Stimulated activated CD8-positive, alpha-beta memory T cell treated with anti-CD3 and anti-CD28 coated beads, Interleukin-4, amount 100 ng/mL, for 1 hour (primary cell): ENCODE measurements around the gene RBP3.
A peak's percentile ranks its signal among the peaks of the same experiment; 100 is the strongest.
"Not testable (repeated sequence)": the region's sequence is repeated elsewhere in the genome, so short reads cannot be mapped to it uniquely, and the experiment has no call there.

Experiments used
- DNase-seq, 2 donors: peaks; one replicate each; pipeline ENCODE4 v3.0.0-alpha.2; 2020; ENCODE audit warnings: low read depth in 2 of 2, low spot score in 1 of 2

The RBP3 gene

GRCh38 chr10:47371629-47372485, 23.7 kb downstream of the RBP3 start:
- DNase-seq = no peak

GRCh38 chr10:47372726-47373125, 24.6 kb downstream of the RBP3 start:
- DNase-seq = no peak

DNA sequence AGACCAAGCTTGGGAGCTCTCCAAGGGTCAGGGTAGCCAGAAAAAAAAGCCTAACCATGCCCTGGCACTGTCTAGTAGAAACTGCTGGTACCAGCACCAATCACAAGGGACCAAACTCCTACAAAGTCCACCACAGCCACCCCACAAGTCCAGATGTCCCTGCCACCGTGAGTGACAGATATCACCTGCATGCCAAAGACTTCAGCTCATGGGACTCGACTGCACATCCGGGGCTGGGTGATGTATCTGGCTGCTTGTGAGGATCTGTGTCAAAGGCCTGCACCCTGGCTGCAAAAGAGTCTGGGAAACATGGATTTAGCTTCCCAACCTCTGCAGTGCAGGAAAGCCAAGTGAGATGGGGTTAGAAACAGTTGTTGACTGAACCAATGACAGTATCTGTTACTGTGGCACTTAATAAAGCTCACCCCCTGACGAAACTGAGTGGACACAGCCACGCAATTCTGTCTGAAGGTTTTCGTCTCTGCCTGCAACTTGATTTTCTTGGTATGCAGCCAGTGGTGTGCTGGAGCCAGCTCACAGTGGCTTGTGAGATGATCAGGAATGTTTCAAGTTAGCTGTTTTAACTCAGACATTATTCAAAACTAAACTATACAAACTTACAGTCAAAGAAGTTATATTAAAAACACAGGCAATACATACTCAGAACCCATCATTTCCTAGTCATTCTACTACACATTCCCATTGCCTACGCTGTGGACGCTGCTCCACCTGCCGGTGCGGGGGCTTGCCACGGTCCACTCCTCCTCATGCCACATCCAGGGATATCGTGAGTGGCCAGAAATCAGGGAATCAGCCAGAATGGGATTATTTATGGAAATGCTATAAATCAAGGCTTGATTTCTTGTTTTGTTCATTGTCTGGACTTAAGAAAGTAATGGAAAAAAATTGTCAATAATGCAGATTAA, 26.7 kb downstream of the RBP3 start:
- DNase-seq = no peak

DNA sequence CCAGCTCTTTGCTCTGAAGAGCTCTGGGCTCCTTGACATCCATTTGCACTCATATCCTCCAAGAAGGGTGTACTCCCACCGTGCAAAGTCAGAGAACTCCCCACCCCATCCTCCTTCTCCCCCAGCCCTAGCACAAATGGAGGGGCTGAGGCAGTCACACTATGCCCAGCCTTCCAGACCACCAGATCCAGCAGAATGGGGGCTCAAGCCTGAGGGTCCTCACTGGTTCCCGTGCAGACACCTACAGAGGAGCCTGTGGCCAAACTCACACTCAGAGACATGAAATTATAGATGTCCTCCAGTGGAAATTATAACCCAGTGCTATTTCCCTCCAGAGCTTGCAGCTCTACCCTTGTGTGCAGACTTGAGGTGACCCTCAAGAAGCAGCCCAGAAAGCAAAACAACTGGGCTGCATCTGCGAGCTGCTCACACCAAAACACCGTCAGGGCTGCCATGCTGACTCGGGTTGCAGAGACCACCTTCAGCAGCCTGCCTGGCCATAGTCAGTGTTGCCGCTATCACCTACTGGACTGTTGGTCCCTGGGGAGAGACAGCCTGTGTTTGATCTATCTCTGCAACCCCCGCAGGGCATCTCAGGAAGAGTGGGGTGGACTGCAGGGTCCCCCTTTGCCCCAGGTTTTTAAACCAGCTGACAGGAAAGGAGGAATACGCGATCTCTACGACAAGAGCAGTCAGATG, 28.5 kb downstream of the RBP3 start:
- no peak for DNase-seq

- DNase-seq = no peak
Measured at GRCh38 chr10:47378183-47378510, 30.0 kb downstream of the RBP3 start.

GRCh38 chr10:47378606-47379444, 30.7 kb downstream of the RBP3 start:
- no peak for DNase-seq

- DNase-seq = no peak
Measured at GRCh38 chr10:47379445-47379785, 31.3 kb downstream of the RBP3 start.

GRCh38 chr10:47379901-47380300, 31.7 kb downstream of the RBP3 start:
- no peak for DNase-seq

DNA sequence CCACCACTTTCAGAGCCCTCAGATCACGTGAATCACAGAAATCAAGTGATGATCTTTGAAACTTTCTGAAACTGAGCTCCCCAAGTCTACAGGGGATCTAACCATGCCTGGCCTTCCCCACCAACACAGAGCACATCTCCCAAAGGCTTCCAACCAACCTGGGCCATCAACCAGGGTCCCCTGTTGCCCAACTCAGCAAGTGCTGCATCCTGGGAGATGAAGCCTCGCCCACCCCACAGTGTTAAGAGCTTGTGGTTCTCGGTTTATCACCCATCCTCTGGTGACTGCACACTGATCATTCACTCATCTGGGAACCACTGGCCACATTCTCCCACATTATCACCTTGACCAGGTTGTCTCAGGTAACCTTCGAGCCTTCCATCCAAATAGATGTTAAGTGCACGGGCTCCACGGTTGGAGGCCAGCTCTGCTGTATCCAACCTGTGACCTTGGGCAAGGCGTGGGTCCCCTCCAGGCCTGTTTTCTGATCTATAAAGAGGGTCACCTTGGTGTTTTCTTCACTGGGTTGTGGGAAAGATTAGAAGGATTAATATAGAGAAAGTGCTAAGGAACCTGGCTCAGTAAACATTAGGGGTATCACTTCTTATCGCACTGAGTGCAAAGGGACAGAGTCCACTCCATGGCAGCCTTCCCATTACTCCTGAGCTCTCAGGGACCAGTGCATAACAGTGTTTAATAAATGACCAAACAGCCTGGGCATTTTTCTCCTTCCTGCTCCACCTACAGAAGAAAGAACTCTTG, 32.4 kb downstream of the RBP3 start:
- DNase-seq = no peak

GRCh38 chr10:47381103-47381395, 32.9 kb downstream of the RBP3 start:
- no peak for DNase-seq

DNA sequence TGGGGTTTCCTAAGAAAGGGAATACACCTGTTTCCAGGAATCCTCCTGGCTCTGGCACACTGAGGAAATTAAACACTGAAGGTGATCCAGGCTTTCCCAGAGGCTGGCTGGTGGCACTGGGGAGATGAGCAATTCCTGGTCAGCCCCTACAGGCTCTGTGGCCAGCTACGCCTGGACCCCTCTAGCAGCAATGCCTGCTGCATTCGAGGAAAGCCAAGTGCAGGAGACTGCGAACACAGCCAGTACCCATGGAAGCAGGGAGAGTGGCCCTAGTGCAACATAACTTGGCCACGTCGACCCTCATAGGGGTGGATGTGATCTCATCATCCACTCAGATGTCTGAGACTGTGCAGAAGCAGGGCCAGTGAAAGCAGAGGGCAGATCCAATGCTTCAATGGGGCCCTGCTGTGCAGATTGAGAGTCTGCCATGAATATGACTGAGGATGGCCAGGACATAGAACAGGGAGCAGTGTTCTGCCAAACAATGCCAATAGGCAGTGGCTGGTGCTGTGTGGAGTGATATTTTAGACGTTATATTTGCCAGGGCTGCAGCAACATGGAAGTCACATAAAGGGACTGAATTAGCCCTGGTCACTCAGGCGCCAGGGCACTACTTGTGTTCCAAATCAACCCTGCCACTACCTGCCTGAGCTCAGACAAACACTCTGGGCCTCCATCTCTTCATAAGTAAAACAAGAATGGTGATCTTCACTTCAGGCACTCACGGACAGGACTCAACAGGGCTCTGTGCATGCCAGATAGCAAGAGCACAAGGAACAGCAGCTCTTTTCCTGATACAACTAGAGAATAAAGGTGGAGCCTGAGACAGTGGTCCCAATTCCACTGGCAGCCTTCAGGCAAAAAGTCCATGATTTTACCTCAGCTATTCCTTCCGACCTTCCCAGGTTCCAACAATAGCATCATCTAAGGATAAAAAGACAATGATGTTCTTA, 33.5 kb downstream of the RBP3 start:
- DNase-seq = no peak

DNA sequence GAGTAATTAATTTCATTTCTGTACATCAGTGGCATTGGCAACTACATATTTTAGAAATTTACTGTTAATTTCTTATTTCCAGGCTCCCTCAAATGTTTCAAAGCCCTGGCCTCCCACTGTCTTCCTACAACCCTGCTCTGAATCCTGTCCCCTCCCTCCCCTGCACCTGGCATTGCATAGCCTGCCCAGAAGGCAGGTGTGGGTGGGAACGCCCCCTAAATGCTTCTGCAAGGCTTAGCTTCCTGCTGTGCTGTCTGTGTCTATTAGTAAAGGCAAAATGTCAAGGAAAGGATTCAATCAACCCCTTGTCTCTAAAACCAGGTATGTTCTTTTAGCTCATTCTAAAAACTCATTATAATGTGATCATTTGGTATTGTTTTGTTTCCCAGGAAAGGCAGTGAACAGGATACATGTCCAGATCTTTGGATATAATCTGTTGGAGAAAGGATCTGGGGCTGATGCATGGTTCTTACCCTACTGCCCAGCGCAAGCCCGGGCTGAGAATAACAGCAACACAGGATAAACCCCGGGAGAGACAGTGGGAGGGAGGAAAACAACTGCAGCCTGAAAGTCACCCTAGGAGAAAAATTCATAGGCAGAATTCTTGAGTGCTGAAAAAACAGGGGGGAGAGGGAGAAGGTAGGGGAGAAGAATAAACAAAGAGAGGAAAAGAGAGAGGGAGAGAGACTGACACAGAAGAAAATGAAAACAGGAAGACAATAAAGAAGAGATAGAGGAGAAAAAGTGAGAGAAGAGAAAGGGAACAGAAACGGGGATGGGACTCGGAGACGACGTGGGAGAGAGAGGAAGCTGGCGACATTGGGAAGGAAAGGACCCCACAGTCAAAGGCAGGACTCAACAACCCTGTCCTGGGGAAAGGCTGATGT, 35.3 kb downstream of the RBP3 start:
- no peak for DNase-seq

GRCh38 chr10:47384148-47384921, 36.2 kb downstream of the RBP3 start, which contains the start of gene ZNF488:
TSS of gene ZNF488 (minus strand) at chr10:47384293. CDS start at chr10:47368829, 15,464 bp downstream.
- DNase-seq = peak; percentile 32 to 52

GRCh38 chr10:47386104-47386503, 37.9 kb downstream of the RBP3 start:
- not testable (repeated sequence) for DNase-seq

GRCh38 chr10:47388879-47389278, 40.7 kb downstream of the RBP3 start:
- DNase-seq = no peak

GRCh38 chr10:47389619-47390018, 41.5 kb downstream of the RBP3 start:
- no peak for DNase-seq

DNA sequence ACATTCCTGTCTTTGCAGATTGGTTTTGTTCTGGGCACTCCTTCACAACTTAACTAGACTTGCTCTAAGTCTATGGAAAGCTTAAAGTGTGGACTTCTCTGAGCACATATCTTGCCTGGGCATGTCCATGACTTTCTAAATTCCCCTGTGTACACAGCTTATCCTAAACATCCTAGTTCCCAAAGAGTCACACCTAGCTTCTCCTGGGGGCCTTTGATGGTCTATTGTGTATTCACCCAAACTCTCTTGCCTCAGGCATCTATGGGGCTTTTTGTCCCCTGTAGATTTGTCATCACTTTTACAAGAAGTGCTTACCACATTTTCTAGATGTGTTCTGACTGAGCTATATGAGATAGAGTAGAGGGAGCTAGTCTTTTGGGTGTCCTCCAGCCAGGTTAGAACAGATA, 48.2 kb downstream of the RBP3 start:
- no peak for DNase-seq
